ENCODE results near the gene IGFBP6. TPM values are rescaled to one million over a fixed set of nuclear protein-coding genes. Genes with fewer than 3 reads are reported as not detected.

The IGFBP6 gene
- total RNA-seq, 1 experiment from 2014 or later: 4.2 TPM

- no peak overlapping the region for H3K4me3 Mint-ChIP-seq
- H3K23ac ChIP-seq (ENCODE audit: insufficient read length, low read depth, low read length): no peak overlapping the region
- H4K8ac ChIP-seq (replicated peaks; ENCODE audit: insufficient read length, low read depth, low read length): no peak overlapping the region
- H4K5ac ChIP-seq (ENCODE audit: insufficient read length, low read depth, low read length): no peak overlapping the region
- no peaks in the 10 kb centered on the region; the same call in 1 of the 2 replicates for H3K4me1 ChIP-seq (ENCODE audit: insufficient read depth, low read length)
- no peaks in the 10 kb centered on the region for H3K36me3 Mint-ChIP-seq (ENCODE audit: insufficient read depth in 1 of 3, low read depth in 3 of 3)
- WGBS (ENCODE audit: extremely low coverage, insufficient read length, low lambda C conversion rate): no CpG with 5 or more reads among the region's 2 CpGs
- no peaks in the 10 kb centered on the region for H3K9me3 ChIP-seq (ENCODE audit: control insufficient read depth, low read depth, low read length)
- TF ChIP-seq CTCF (conservative IDR thresholded peaks at IDR 0.05): no peak
- peaks cover 2 to 14% of the 10 kb centered on the region in 2 experiments; a peak in 3 of 4 replicates for H3K4me1 Mint-ChIP-seq
- H3K4ac ChIP-seq (ENCODE audit: low read depth, low read length): no peak overlapping the region
- H2BK120ac ChIP-seq (ENCODE audit: low read depth, low read length, poor library complexity, severe bottlenecking): no peak overlapping the region
- H2BK5ac ChIP-seq (ENCODE audit: insufficient read length, low read length): no peak overlapping the region
- no peak overlapping the region for H3K14ac ChIP-seq (ENCODE audit: insufficient read depth, low read length)
- H3K18ac ChIP-seq (ENCODE audit: insufficient read length, low read depth, low read length): no peak overlapping the region
- no peak overlapping the region for H3K9ac ChIP-seq (ENCODE audit: extremely low read depth, insufficient read length, low read length)
- H2BK12ac ChIP-seq (ENCODE audit: insufficient read length, low read depth, low read length): no peak overlapping the region
- H2AK5ac ChIP-seq (ENCODE audit: insufficient read length, low read length): no peak overlapping the region
- H4K91ac ChIP-seq (ENCODE audit: insufficient read length, low read depth, low read length): no peak overlapping the region
- H2BK15ac ChIP-seq (ENCODE audit: low read depth, low read length): no peak overlapping the region
- no peaks in the 10 kb centered on the region for H4K20me1 ChIP-seq (ENCODE audit: control insufficient read depth, insufficient read depth, insufficient read length)
- H3K9me3 Mint-ChIP-seq: peaks cover 0 to 3% of the 10 kb centered on the region in 2 experiments; a peak in 1 of 5 replicates
- H3K27ac ChIP-seq (ENCODE audit: insufficient read length, low read depth, low read length): no peak overlapping the region
- no peak overlapping the region for H3K4me2 ChIP-seq (ENCODE audit: insufficient read depth, insufficient read length, low read length)
- no peaks in the 10 kb centered on the region for H3K79me1 ChIP-seq (ENCODE audit: insufficient read depth, low read depth, low read length, poor library complexity, severe bottlenecking)
- no peak for DNase-seq
- no peak overlapping the region for H2AFZ ChIP-seq (ENCODE audit: low read length)
- no peak overlapping the region for H3T11ph ChIP-seq (ENCODE audit: low read length)
- H3K56ac ChIP-seq (ENCODE audit: insufficient read length, low read depth, low read length): no peak overlapping the region
- H3K79me2 ChIP-seq (ENCODE audit: insufficient read depth, low read length): no peaks in the 10 kb centered on the region
- H3K27me3 Mint-ChIP-seq (ENCODE audit: low read depth): peaks cover 83% of the 10 kb centered on the region
- H3K23me2 ChIP-seq (ENCODE audit: insufficient read length, low read depth, low read length, poor library complexity, severe bottlenecking): no peaks in the 10 kb centered on the region
- no peaks in the 10 kb centered on the region for H3K27me3 ChIP-seq (ENCODE audit: insufficient read depth, low read length)
- H3K27ac Mint-ChIP-seq: no peak overlapping the region
- no peak overlapping the region for H2BK20ac ChIP-seq (ENCODE audit: low read depth, low read length, poor library complexity, severe bottlenecking)
These were observed 6.9 kb upstream of the IGFBP6 start for GRCh38 chr12:53090554-53090953.
